Embryonic facial prominence (tissue), 1 donor: Measurements from ENCODE around the gene COLEC12.

ENCODE experiments used
- DNase-seq: peaks from one replicate; pipeline ENCODE4 v3.0.0-alpha.2; 2016; ENCODE audit errors: extremely low spot score

COLEC12 gene

DNA sequence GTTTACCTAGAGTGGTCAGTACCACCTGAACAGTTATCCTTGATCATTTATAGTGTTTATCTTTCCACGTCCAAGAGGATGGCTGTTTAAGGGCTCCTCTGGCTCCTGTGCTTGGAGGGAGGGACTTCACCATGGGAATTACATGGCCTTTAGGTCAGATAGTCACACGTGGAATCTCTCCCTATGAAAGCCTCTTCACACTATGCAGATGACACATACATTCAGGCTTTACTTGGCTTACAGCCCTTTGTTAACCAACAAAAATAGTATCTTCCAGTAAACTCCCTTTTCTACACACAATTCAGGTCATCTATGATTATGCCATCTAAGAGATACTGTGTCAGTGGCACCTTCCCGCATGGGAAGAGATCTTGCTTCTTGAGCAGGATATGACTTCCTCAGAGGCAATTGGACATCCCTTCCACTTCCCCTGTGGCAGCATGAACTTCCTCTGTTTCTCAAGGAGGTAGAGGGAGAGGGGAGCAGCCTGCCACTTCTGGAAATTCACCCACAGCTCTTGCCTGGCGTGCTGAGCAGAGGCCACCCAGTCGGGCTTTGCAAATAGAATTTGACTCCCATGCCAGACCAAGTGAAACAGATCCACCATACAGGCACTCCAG lies 53.5 kb downstream of the COLEC12 start:
- no peak for DNase-seq

DNA sequence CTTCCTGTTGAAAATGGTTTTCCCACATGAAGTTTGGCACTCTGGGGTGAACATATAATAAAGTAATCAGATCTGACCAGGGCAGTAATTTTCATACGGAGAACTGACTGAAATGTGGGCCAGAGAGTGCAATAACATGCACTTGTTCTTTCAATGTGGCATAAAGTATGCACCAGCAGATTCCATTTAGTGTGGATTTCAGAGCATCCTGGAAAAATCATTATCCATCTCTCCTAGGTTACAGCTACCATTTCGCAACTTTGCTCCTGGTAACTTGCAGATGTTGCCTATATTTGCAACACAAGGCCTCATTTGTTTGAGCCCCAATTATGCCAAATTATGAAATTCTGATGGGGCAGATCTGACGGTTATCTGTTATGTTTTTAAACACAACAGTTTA lies 55.4 kb downstream of the COLEC12 start:
- DNase-seq: no peak

GRCh38 chr18:438571-438970 lies 61.9 kb downstream of the COLEC12 start:
- DNase-seq: no peak

- DNase-seq: no peak
These were observed 64.6 kb downstream of the COLEC12 start for GRCh38 chr18:435940-436339.

- no peak for DNase-seq
These were observed 66.1 kb downstream of the COLEC12 start for GRCh38 chr18:434410-434809.

- DNase-seq: no peak
These were observed 66.5 kb downstream of the COLEC12 start for GRCh38 chr18:433960-434359.

DNA sequence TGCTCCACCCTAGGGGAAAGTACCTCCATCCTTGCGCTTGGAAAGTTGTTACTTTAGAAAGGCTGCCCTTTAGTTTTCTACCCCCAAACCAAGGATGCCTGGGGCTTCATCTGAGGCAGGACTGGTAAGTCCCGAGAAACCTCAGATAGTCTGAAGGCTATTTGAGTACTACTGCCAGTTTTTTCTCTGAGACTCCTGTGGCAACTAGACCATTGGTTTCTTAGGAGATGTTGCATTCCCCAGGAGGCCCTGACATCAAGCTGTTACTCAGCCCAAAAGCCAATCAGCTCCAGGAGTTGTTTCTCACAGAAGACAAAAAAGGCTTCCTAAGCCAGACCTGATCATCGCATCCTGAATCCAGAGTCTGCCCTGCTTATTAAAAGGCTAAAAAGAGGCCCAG lies 67.2 kb downstream of the COLEC12 start:
- no peak for DNase-seq

GRCh38 chr18:432791-433190 lies 67.7 kb downstream of the COLEC12 start:
- no peak for DNase-seq

DNA sequence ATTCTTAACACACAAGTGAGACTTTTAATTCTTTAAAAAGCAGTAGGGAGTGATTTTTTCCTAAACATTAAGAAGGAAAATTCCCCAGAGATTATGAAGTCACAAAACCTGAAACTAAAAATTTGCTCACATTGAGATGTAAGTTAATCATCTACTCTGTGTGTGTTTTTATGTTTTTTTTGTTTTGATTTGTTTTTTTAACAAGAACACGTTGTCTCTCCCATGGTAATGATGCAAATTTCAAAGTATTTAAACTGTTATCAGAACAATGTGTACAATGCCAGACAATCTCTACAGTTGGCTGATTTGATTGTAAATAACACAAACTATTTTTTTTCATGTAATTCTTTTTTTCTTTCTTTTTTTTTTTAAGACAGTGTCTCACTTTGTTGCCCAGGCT lies 71.5 kb downstream of the COLEC12 start:
- DNase-seq: no peak

- no peak for DNase-seq
These were observed 73.5 kb downstream of the COLEC12 start for GRCh38 chr18:427005-427404.

- DNase-seq: no peak
These were observed 75.3 kb downstream of the COLEC12 start for GRCh38 chr18:425106-425745.

GRCh38 chr18:424668-425067 lies 75.8 kb downstream of the COLEC12 start:
- no peak for DNase-seq

GRCh38 chr18:424071-424661 lies 76.3 kb downstream of the COLEC12 start:
- DNase-seq: no peak

GRCh38 chr18:422966-423365 lies 77.5 kb downstream of the COLEC12 start:
- no peak for DNase-seq

DNA sequence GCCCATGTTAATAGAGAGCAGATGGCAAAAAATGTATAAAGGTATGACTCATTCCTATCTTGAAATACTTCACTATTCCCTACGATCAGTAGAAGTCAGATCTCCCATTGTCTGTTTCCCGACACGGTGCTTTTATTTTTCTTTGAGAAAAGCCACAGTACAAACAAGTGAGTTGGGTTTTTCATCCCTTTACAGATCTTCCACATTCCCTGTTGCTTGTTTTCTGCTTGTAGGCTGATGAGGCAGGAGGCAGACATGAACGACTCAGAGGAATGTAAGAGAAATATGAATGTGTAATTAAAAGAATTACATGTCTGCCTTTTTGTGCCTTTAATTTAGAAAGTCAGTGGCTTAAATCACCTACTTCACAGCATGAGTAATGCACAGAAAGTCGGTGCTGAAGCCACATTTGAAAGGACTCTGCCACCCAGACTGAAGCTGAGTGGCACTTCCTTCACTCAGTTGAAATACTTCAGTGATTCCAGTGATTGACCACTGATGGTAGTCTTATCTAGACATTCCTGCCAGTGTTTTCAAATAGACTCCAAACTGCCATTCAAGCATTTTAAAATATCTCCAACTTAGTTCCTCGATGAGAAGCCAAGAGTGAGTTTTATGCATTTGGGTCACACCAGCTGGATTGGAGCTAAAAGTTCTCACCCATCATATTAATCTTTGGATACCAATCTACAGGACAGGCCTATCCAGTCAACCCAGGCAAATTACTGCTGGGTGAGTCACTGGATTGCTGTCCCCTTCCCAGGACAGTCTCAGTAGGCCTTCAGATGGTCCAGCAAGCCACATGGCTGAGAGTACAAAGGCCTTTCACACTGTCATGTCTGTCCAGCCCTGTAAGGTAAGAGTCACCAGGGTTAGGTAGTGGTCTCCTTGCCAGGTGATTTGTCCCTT lies 79.0 kb downstream of the COLEC12 start:
- DNase-seq: no peak

DNA sequence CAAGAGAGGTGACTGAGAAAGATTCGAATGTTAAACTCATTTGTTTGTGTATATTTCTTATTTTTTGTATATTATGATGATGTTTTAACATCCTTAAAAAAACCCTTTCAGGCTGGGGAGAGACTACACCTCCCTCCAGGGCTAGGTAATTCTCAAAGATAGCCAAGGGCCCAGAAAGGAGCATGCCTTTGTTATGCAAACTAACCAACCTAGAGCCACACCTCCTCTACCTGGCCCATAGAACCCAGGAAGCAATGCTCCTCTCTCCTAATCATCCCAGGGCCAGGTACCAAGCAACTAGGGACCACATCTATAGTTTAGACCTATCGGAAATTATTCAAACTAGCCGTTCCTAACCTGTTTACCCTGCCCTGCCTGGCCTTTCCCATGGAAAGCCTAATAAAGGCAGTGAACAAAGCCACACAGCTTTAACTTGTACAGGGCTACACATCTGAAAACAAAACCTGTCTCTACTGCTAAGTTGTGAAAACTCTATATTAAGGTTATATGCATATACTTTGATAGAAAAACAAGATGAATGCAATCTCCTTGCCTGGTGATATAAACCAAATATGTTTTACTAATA lies 79.7 kb downstream of the COLEC12 start:
- no peak for DNase-seq

- no peak for DNase-seq
These were observed 80.8 kb downstream of the COLEC12 start for GRCh38 chr18:419541-420175.

GRCh38 chr18:417495-417894 lies 83.0 kb downstream of the COLEC12 start:
- no peak for DNase-seq

DNA sequence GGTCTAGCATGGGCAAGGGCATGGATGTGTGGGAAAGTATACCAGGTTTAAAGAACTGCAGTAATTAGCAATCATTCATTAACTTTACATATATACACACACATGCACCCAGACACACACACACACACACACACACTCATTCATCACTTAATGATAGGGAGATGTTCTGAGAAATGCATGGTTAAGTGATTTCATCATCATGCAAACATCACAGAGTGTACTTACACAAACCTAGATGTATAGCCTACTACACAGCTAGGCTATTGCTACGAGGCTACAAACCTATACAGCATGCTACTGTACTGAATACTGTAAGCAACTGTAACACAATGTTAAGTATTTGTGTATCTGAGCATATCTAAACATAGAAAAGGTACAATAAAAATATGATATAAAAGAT lies 83.6 kb downstream of the COLEC12 start:
- DNase-seq: no peak

GRCh38 chr18:415617-416612 lies 84.6 kb downstream of the COLEC12 start:
- DNase-seq: no peak
